ENCODE results near the gene HNRNPUL2. TPM values are rescaled to one million over a fixed set of nuclear protein-coding genes. Genes with fewer than 3 reads are reported as not detected.

HNRNPUL2 gene
- total and polyA plus RNA-seq, 9 of the 15 experiments (the other 6 are each of a cell fraction or from before 2014, with no cell fraction given): 0.89 to 44.3 (median 15.2) TPM

GRCh38 chr11:62726156-62726914 is 922 bp downstream of the HNRNPUL2 start (continued):
- TF ChIP-seq ZNF407 (IDR thresholded peaks at IDR 0.05; ENCODE audit: low read depth) (no peak), ZFP30 (CRISPR knock-in tag; IDR thresholded peaks at IDR 0.05; ENCODE audit: borderline replicate concordance) (no peak), ARHGAP35 (IDR thresholded peaks at IDR 0.05; ENCODE audit: partially characterized antibody) (no peak), FOXM1 (IDR thresholded peaks at IDR 0.05; ENCODE audit: low read depth) (no peak), FOXM1 (CRISPR knock-in tag; IDR thresholded peaks at IDR 0.05; ENCODE audit: low read depth) (no peak), PRMT5 (CRISPR knock-in tag; IDR thresholded peaks at IDR 0.05) (no peak), KAT2B (IDR thresholded peaks at IDR 0.05; ENCODE audit: low read depth, low read length) (no peak), KLF13 (tag; IDR thresholded peaks at IDR 0.05; ENCODE audit: borderline replicate concordance, low read depth) (no peak), BDP1 (IDR thresholded peaks at IDR 0.05; ENCODE audit: insufficient read depth, insufficient read length) (no peak), BACH1 (tag; IDR thresholded peaks at IDR 0.05) (no peak), CXXC5 (CRISPR knock-in tag; IDR thresholded peaks at IDR 0.05) (no peak), RBM25 (IDR thresholded peaks at IDR 0.05; ENCODE audit: low read depth, low read length, severe bottlenecking) (no peak), RBM39 (optimal IDR thresholded peaks at IDR 0.05; ENCODE audit: low read depth, low read length) (no peak), THRA (IDR thresholded peaks at IDR 0.05) (no peak), BRD9 (IDR thresholded peaks at IDR 0.05; ENCODE audit: low read depth, partially characterized antibody) (no peak), PRPF4 (IDR thresholded peaks at IDR 0.05; ENCODE audit: insufficient read depth, low read depth, low read length, poor library complexity, severe bottlenecking) (no peak), ZNF280A (IDR thresholded peaks at IDR 0.05; ENCODE audit: low read depth, partially characterized antibody) (no peak), HLTF (IDR thresholded peaks at IDR 0.05) (no peak)
